ENCODE data around the gene RCOR1. TPM values are rescaled to one million over a fixed set of nuclear protein-coding genes. Genes with fewer than 3 reads are reported as not detected.

Gene RCOR1
- polyA plus RNA-seq (19.7 to 29.8 TPM (median 27.0 TPM) in 3 replicates), polyA minus RNA-seq (18.8 to 39.6 TPM (median 26.1 TPM) in 3 replicates)
- 23.3 TPM for polyA plus RNA-seq (2011; ENCODE audit: low read depth)
- polyA plus RNA-seq (2011; cell fraction: cytosol; rRNA removed), result 16.1 and 28.6 TPM in 2 replicates
- 35.0 and 41.8 TPM in 2 replicates for polyA plus RNA-seq (2011; cell fraction: nucleus; rRNA removed)
- 21.3 and 21.9 TPM in 2 replicates for polyA plus RNA-seq (2012; ENCODE audit: low replicate concordance)
- 17.8 TPM for polyA minus RNA-seq (2011; cell fraction: cytosol; rRNA and poly(A)+ RNA removed)
- 30.0 and 53.4 TPM in 2 replicates for polyA minus RNA-seq (2011; cell fraction: nucleus; rRNA and poly(A)+ RNA removed)

DNA sequence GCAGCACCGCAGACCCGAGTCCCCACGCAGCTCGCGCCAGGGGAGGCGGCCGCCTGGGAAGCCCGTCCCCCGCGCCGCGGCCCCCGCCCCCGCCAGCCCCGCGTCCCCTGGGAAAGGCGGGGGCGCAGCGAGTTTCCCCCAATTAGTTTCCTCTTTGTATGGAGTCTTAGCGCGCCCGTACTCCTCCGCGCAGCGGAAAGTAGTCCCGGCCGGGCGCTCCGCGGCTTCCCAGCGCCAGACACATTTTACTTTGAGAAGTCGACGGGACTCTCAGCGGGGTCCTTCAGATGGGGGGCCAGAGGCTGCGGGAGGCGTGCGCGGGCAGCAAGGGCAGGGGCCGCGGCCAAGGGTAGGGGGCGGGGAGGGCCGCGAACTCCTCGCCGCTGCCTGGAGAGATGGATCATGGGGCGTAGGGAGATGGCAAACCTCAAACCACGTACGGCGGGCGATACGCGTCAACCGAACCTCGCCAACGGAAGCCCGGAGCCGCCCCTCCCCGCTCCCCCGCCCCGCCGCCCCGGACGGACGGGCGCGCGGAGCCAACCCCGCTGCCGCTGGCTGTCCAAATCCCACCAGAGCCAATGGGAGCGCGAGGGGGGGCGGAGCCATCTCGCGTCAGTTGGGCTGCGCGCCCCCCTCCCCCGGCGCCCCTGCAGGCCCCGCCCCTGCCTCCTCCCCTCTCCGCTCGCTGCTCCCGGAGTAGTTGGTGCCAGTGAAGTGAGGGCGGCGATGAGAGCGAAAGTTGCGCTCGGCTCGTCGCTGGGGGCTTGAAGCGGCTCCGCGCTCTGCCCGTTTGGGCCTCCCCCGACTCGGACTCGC, at the start of gene RCOR1:
Gene RCOR1 (plus strand): TSS at position 706 of the 819 bp plus-strand sequence. CDS start 238 bp downstream, outside the sequence.
- no peak for TF ChIP-seq EZH2 (IDR thresholded peaks at IDR 0.05; ENCODE audit: low read length)
- peak in 1 of 3 experiments; percentile 6 for TF ChIP-seq CTCF (optimal IDR thresholded peaks at IDR 0.05 in 1 of 3, IDR thresholded peaks at IDR 0.05 in 1 of 3, conservative IDR thresholded peaks at IDR 0.05 in 1 of 3; ENCODE audit: extremely low read depth in 1 of 3, insufficient read depth in 2 of 3, low read length in 3 of 3)
- Histone ChIP-seq H3K27me3 (ENCODE audit: control insufficient read depth, extremely low read depth, insufficient read depth, low read length) (no peaks in the 10 kb centered on the region), H2AFZ (ENCODE audit: control insufficient read depth, low read length) (peak within 1 kb of the TSS; percentile 49), H3K27ac (ENCODE audit: control insufficient read depth, insufficient read depth, low read length) (peak within 1 kb of the TSS; percentile 86), H3K4me3 (ENCODE audit: control insufficient read depth in 2 of 3, extremely low read depth in 1 of 3, insufficient read depth in 2 of 3, low read depth in 1 of 3, low read length in 3 of 3) (peak within 1 kb of the TSS; percentile 93 to 99 (median 98)), H3K4me1 (ENCODE audit: control insufficient read depth, extremely low read depth, insufficient read depth, low read length) (peaks cover 30% of the 10 kb centered on the region), H3K36me3 (ENCODE audit: control insufficient read depth in 2 of 2, extremely low read depth in 1 of 2, insufficient read depth in 2 of 2, low read length in 2 of 2) (peaks cover 0 to 1% of the 10 kb centered on the region in 2 experiments), H3K9ac (ENCODE audit: control insufficient read depth, extremely low read depth, insufficient read depth, low read length) (peak within 1 kb of the TSS; percentile 89), H3K79me2 (ENCODE audit: control insufficient read depth, insufficient read depth, low read length) (peaks cover 42% of the 10 kb centered on the region), H4K20me1 (ENCODE audit: control insufficient read depth, extremely low read depth, insufficient read depth, low read length) (peaks cover 6% of the 10 kb centered on the region), H3K9me3 (ENCODE audit: control insufficient read depth, low read depth, low read length) (no peaks in the 10 kb centered on the region), H3K4me2 (ENCODE audit: control insufficient read depth, extremely low read depth, insufficient read depth, low read depth, low read length) (peak within 1 kb of the TSS; percentile 89), H3K9me1 (ENCODE audit: control insufficient read depth, extremely low read depth, insufficient read depth, low read length) (no peaks in the 10 kb centered on the region)
- FAIRE-seq (no peak), DNase-seq (ENCODE audit: low read depth, low spot score) (no peak)
- dilution Hi-C loops (cut with MboI; ENCODE audit: extremely low pct_ligation_motif_present, low sequenced_read_pairs), result no loop called here

DNA sequence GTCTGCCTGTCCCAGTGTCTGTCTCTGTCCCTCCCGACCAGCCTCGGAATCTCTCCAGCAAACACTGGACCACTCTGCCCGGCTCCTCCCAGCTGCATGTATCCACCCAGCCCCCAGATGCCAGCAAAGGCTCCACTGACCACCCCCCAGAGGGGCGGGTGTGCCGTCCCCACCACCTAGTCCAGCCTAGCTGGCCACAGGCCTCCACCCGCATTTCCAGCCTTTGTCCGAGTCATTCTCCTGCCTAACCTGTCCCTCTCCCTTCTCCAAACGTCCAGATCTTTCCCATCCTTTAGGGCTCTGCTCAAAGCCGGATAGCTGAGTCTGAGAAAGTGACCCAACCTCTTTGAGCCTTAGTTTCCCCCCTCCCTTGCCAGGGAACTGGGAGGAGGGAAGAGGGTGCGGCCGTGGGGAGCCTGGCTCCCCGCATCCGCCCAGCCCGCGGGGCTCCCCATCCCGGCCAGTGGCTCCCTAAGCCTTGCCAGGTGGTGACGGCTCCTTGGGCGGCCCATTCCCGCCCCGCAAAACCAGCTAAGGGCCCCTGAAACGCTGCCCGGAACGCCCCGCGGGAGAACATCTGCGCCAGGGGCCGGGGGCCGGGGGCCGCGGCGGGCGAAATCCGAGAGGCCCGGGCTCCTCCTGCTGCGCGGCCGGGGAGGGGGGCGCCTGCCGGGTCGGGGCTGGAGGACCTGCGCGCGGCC, 48.3 kb upstream of the RCOR1 start:
- Histone ChIP-seq H3K4me1 (ENCODE audit: control insufficient read depth, extremely low read depth, insufficient read depth, low read length) (peaks cover 22% of the 10 kb centered on the region), H3K9me3 (ENCODE audit: control insufficient read depth, low read depth, low read length) (no peaks in the 10 kb centered on the region), H3K4me2 (ENCODE audit: control insufficient read depth, extremely low read depth, insufficient read depth, low read depth, low read length) (peak overlapping the region; percentile 56), H3K79me2 (ENCODE audit: control insufficient read depth, insufficient read depth, low read length) (no peaks in the 10 kb centered on the region), H4K20me1 (ENCODE audit: control insufficient read depth, extremely low read depth, insufficient read depth, low read length) (no peaks in the 10 kb centered on the region), H3K9ac (ENCODE audit: control insufficient read depth, extremely low read depth, insufficient read depth, low read length) (no peak overlapping the region), H2AFZ (ENCODE audit: control insufficient read depth, low read length) (no peak overlapping the region), H3K27me3 (ENCODE audit: control insufficient read depth, extremely low read depth, insufficient read depth, low read length) (no peaks in the 10 kb centered on the region), H3K36me3 (ENCODE audit: control insufficient read depth in 2 of 2, extremely low read depth in 1 of 2, insufficient read depth in 2 of 2, low read length in 2 of 2) (no peaks in the 10 kb centered on the region), H3K4me3 (ENCODE audit: control insufficient read depth in 2 of 3, extremely low read depth in 1 of 3, insufficient read depth in 2 of 3, low read depth in 1 of 3, low read length in 3 of 3) (no peak overlapping the region), H3K27ac (ENCODE audit: control insufficient read depth, insufficient read depth, low read length) (no peak overlapping the region), H3K9me1 (ENCODE audit: control insufficient read depth, extremely low read depth, insufficient read depth, low read length) (no peaks in the 10 kb centered on the region)
- FAIRE-seq (no peak), DNase-seq (ENCODE audit: low read depth, low spot score) (no peak)
- dilution Hi-C loops (cut with MboI; ENCODE audit: extremely low pct_ligation_motif_present, low sequenced_read_pairs), result no loop called here
- no peak for TF ChIP-seq EZH2 (IDR thresholded peaks at IDR 0.05; ENCODE audit: low read length)
- no peak for TF ChIP-seq CTCF (optimal IDR thresholded peaks at IDR 0.05 in 1 of 3, IDR thresholded peaks at IDR 0.05 in 1 of 3, conservative IDR thresholded peaks at IDR 0.05 in 1 of 3; ENCODE audit: extremely low read depth in 1 of 3, insufficient read depth in 2 of 3, low read length in 3 of 3)

Measured in keratinocyte (primary cell).